Osteoblast (primary cell): ENCODE measurements around the gene RPS29. TPM values are rescaled to one million over a fixed set of nuclear protein-coding genes. Genes with fewer than 3 reads are reported as not detected.

Experiments used
- DNase-seq: peaks from one replicate; pipeline ENCODE4 v3.0.0; 2011; ENCODE audit warnings: low spot score, mixed read lengths; ENCODE audit not compliant: insufficient read length; ENCODE audit errors: missing footprints
- H2AFZ ChIP-seq: 2 replicates; pipeline ENCODE4 v1.6.0; 2011; ENCODE audit warnings: mild to moderate bottlenecking, low read length
- H3K27ac ChIP-seq: 2 replicates; pipeline ENCODE4 v1.5.1; 2011; ENCODE audit warnings: mild to moderate bottlenecking, low read depth, low read length, moderate library complexity
- H3K27me3 ChIP-seq: 2 replicates; pipeline ENCODE4 v1.6.0; 2012; ENCODE audit warnings: mild to moderate bottlenecking, control low read depth, inconsistent platforms, low read length, moderate library complexity; ENCODE audit not compliant: insufficient read depth
- H3K36me3 ChIP-seq: 2 replicates; pipeline ENCODE4 v1.5.1; 2011; ENCODE audit warnings: mild to moderate bottlenecking, low read length, control low read depth, moderate library complexity; ENCODE audit not compliant: insufficient read depth
- H3K4me1 ChIP-seq: 2 replicates; pipeline ENCODE4 v1.5.1; 2011; ENCODE audit warnings: mild to moderate bottlenecking, low read length, control low read depth, moderate library complexity; ENCODE audit not compliant: insufficient read depth
- H3K4me2 ChIP-seq: 2 replicates; pipeline ENCODE4 v1.6.0; 2011; ENCODE audit warnings: mild to moderate bottlenecking, low read length; ENCODE audit not compliant: insufficient read depth
- H3K4me3 ChIP-seq: fragments of 200-600 bp; sonication (generic); 3 replicates; pipeline ENCODE4 v1.5.1; 2012; ENCODE audit warnings: mild to moderate bottlenecking, low read length, inconsistent platforms; ENCODE audit not compliant: insufficient read depth
- H3K79me2 ChIP-seq: 2 replicates; pipeline ENCODE4 v1.6.0; 2012; ENCODE audit warnings: mild to moderate bottlenecking, low read length, control low read depth, inconsistent platforms; ENCODE audit not compliant: insufficient read depth
- H3K9me3 ChIP-seq: 2 replicates; pipeline ENCODE4 v1.5.1; 2011; ENCODE audit warnings: low read depth, low read length, control low read depth
- H4K20me1 ChIP-seq: 2 replicates; pipeline ENCODE4 v1.6.0; 2012; ENCODE audit warnings: mild to moderate bottlenecking, low read length, control low read depth; ENCODE audit not compliant: insufficient read depth
- total RNA-seq: library from RNA; depleted of rRNA; stranded (reverse); fragments of >200 nt; gene quantifications from 2 replicates; pipeline ENCODE4 v1.2.3, GENCODE V29; 2012
- TF ChIP-seq, protein P1 (sequence below): IDR thresholded peaks from 2 replicates; pipeline ENCODE4 v1.5.1; 2011; ENCODE audit warnings: mild to moderate bottlenecking, low read depth, low read length, moderate library complexity; ENCODE audit errors: extremely low read depth

RPS29 gene
- total RNA-seq: 3,421 and 4,153 TPM in 2 replicates

- Histone ChIP-seq H2AFZ (peak within 1 kb of the TSS; percentile 74), H3K27ac (peak within 1 kb of the TSS; percentile 93), H3K4me2 (peak within 1 kb of the TSS; percentile 82), H3K36me3 (peaks cover 31% of the 10 kb centered on the region), H3K27me3 (no peaks in the 10 kb centered on the region), H3K9me3 (no peaks in the 10 kb centered on the region), H4K20me1 (peaks cover 28% of the 10 kb centered on the region), H3K79me2 (peaks cover 52% of the 10 kb centered on the region), H3K4me1 (peaks cover 18% of the 10 kb centered on the region), H3K4me3 (peak within 1 kb of the TSS; percentile 93)
- TF ChIP-seq, protein P1, sequence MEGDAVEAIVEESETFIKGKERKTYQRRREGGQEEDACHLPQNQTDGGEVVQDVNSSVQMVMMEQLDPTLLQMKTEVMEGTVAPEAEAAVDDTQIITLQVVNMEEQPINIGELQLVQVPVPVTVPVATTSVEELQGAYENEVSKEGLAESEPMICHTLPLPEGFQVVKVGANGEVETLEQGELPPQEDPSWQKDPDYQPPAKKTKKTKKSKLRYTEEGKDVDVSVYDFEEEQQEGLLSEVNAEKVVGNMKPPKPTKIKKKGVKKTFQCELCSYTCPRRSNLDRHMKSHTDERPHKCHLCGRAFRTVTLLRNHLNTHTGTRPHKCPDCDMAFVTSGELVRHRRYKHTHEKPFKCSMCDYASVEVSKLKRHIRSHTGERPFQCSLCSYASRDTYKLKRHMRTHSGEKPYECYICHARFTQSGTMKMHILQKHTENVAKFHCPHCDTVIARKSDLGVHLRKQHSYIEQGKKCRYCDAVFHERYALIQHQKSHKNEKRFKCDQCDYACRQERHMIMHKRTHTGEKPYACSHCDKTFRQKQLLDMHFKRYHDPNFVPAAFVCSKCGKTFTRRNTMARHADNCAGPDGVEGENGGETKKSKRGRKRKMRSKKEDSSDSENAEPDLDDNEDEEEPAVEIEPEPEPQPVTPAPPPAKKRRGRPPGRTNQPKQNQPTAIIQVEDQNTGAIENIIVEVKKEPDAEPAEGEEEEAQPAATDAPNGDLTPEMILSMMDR: no peak
- peak; percentile 92 for DNase-seq
Measured at GRCh38 chr14:49585803-49586672, at the start of gene RPS29. Gene RPS29 (minus strand): TSS chr14:49586380. CDS start chr14:49586346, 34 bp downstream.

DNA sequence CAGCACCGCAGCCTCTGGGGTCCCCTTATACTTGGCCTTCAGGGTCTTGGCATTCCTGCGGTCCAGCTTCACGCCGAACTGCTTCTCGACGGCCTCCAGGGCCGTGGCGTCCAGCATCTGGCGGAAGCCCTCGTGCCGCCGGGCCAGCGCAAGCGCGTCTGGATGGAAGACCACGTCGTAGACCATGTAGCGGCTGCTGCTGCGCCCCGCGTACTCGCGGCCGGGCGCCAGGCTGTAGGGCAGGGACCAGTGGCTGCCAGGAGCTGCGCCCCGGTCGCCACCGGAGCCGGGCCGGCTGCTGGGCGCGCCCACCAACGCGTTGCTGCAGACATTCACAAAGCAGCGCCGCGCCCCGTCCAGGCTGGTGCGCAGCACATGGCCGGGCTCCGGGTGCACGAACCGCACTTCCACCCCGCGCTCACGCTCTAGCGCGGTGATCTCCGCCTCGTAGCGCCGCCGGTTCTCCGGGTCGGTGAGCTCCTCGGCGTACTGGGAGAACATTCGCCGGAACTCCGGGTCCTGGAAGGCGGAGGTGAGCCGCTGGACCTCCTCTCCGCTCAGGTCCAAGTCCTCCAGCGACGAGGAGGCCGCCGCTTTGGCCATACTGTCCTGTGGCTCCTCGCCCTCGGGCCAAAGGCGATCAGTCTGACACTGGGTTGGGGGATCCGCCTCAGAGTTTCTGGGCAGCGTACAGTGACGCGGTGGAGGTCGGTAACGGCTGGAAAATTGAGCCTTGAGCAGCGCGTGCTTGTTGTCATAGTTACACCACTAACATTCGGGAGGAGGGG, 48.6 kb upstream of the RPS29 start, which contains the start of gene DNAAF2:
Gene DNAAF2, minus strand, starts transcription at position 698 of the 788 bp plus-strand sequence. Its CDS starts 95 bp downstream, at position 603.
- Histone ChIP-seq H2AFZ (peak within 1 kb of the TSS; percentile 92), H3K79me2 (peaks cover 77% of the 10 kb centered on the region), H3K4me3 (peak within 1 kb of the TSS; percentile 97), H3K9me3 (no peaks in the 10 kb centered on the region), H3K4me2 (peak within 1 kb of the TSS; percentile 97), H3K27me3 (no peaks in the 10 kb centered on the region), H3K4me1 (peaks cover 6% of the 10 kb centered on the region), H3K27ac (peak within 1 kb of the TSS; percentile 95), H4K20me1 (peaks cover 6% of the 10 kb centered on the region), H3K36me3 (peaks cover 15% of the 10 kb centered on the region)
- TF ChIP-seq, protein P1: no peak
- peak; percentile 92 for DNase-seq

DNA sequence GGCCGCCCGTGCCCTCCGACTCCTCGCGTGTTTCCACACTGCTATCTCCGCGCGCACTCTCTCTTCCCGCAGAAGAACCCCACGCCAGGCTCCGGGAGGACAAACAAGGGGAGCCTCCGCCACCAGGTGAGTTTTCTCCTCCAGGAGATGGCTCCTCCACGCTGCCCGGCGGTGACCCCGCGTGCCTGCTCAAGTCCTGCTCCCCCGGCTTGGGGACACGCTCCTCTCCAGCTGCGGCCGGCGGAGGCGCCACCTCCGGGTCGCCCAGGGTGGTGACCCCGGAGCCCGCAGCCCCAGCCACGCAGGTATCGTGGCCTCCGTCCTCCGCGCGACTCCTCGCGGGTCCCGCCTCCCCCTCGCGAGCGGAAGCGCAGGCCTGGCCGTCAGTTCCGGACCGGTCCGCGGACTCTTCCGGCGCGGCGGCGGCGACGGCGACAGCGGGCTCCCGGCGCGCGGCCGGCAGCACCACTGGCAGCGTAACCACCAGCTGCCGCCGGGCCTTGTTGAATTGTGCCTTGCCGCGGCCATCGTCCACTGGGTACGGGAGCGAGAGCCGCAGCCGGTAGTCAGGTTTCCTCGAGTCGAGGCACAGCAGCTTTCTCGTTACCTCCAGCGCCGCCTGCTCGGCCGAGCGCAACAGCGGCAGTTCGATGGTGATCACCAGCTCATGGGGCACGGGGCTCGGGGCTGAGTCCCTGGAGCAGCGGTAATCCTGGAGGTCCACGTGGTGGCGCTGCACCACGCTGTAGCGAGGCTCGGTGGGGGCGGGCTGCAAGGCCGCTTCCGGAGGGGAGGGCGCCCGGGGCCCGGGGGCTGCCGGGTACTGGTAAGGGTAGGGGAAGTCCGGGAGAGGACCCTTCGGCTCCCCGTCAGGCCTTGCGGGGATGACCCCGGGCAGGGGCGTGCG, 47.7 kb upstream of the RPS29 start:
- H3K4me3 ChIP-seq: peak overlapping the region; percentile 97
- peak overlapping the region; percentile 92 for H2AFZ ChIP-seq
- peaks cover 6% of the 10 kb centered on the region for H3K4me1 ChIP-seq
- peak; percentile 98 for DNase-seq
- no peaks in the 10 kb centered on the region for H3K9me3 ChIP-seq
- H3K79me2 ChIP-seq: peaks cover 77% of the 10 kb centered on the region
- peaks cover 12% of the 10 kb centered on the region for H3K36me3 ChIP-seq
- no peaks in the 10 kb centered on the region for H3K27me3 ChIP-seq
- H3K4me2 ChIP-seq: peak overlapping the region; percentile 97
- TF ChIP-seq, protein P1: peak; percentile 70
- H3K27ac ChIP-seq: peak overlapping the region; percentile 95
- peaks cover 6% of the 10 kb centered on the region for H4K20me1 ChIP-seq
